GM10248 (cell line): ENCODE measurements around the gene SLC4A1AP.

Experiments
- CTCF ChIA-PET: fragments of 300-600 bp; sonication (Branson Sonifier 250); formaldehyde crosslinking; extraction: SDS; loops from one replicate; lab custom pipeline; 2021; ENCODE audit warnings: antibody characterized with exemption; lab: Yijun Ruan, JAX
- POLR2A ChIA-PET: fragments of 350-650 bp; sonication (Branson Sonifier 250); formaldehyde crosslinking; extraction: SDS; loops from one replicate; lab custom pipeline; 2020; ENCODE audit warnings: antibody characterized with exemption; lab: Yijun Ruan, JAX
- DNase-seq: peaks from one replicate; pipeline ENCODE4 v3.0.0; 2012; ENCODE audit errors: extremely low spot score
- TF ChIP-seq, protein P1 (sequence below): IDR thresholded peaks from 2 replicates; pipeline ENCODE4 v1.5.1; 2012; ENCODE audit warnings: mild to moderate bottlenecking, low read depth; ENCODE audit errors: extremely low read depth, missing control alignments, control extremely low read depth

SLC4A1AP gene

DNA sequence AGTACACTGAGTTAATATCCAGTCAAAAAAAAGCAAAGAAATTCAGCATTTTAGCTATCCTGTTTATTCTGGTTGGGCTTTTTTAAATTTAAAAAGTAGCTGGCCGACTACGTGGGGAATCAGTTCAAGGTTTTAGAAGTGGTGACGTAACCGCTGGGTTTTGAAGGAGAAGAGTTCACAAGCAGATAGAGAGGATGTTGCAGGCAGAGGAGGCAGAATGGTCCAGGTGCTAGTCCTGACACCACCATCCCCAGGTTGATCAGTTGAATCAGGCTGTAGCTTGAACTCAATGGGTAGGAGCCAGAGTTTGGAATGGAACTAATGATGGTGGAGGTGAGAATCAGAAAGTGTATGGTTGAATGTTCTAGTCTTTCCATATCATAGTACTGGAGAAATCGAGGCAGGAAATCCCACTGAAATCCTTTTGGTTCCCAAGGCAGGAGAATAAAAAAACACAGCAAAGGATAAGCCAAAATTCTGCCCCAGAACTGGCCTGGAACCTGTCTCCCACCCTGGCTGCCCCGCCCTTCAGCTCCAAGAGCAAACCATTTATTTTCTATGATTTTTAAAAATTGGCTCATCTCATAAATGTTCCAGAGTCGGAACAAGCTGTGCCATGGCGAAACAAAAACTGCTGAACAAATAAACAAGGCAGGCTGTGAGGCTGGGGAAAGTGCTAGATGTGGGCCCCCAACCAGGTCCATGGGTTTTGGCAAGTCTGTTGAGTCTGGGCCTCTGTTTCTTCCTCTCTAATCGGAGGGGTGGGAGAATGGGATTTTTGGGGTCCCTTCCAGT is 44.0 kb downstream of the SLC4A1AP start:
- ChIA-PET CTCF (interaction anchor here (1.4 to 5.7 kb wide), 5 partner anchors 9 to 697 kb away, joined by 3 to 66 read pairs (median 7); no protein-coding TSS in a partner anchor), POLR2A (no interaction called here)
- TF ChIP-seq, protein P1, sequence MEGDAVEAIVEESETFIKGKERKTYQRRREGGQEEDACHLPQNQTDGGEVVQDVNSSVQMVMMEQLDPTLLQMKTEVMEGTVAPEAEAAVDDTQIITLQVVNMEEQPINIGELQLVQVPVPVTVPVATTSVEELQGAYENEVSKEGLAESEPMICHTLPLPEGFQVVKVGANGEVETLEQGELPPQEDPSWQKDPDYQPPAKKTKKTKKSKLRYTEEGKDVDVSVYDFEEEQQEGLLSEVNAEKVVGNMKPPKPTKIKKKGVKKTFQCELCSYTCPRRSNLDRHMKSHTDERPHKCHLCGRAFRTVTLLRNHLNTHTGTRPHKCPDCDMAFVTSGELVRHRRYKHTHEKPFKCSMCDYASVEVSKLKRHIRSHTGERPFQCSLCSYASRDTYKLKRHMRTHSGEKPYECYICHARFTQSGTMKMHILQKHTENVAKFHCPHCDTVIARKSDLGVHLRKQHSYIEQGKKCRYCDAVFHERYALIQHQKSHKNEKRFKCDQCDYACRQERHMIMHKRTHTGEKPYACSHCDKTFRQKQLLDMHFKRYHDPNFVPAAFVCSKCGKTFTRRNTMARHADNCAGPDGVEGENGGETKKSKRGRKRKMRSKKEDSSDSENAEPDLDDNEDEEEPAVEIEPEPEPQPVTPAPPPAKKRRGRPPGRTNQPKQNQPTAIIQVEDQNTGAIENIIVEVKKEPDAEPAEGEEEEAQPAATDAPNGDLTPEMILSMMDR: no peak
- DNase-seq: no peak

DNA sequence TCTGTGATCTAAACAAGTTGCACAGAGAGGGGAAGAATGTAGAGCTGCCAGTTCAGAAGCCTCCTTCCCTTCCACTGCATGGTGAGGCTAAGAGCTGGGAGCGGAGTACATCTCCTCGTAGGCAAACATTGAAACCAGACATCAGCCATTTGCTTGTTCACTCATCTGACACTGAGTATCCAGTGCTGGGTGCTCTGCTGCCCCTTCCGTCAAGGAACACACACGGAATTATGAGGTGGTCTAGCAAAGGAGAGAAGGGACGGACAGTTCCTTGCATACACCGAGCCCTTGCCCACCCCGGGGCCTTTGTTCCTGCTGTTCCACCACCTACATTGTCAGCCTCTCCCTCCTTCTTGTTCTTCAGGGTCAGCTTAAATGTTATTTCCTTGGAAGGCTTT is 44.6 kb downstream of the SLC4A1AP start:
- TF ChIP-seq, protein P1: no peak
- DNase-seq: no peak
- CTCF ChIA-PET: interaction anchor here (1.1 to 5.7 kb wide), 6 partner anchors 8 to 744 kb away, joined by 3 to 66 read pairs (median 3); no protein-coding TSS in a partner anchor
- POLR2A ChIA-PET: no interaction called here

DNA sequence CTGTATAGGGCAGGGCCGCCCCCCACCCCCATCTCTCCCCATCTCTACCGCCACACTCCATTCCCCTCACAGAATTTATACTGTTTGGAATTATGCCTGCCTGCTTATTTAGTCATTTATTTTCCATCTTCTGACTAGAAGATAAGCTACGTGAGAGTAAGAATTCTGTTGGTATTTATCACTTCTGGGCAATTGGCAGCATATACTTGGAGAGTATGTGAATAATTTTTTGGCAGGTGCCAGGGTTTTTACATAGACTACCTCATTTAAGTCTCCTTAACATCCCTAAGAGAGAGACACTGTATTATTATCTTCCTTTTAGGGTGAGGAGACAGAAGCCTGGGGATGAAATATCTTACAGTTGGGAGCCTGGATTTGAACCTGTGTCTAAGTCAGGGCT is 45.0 kb downstream of the SLC4A1AP start:
- CTCF ChIA-PET: interaction anchor here (0.9 to 5.7 kb wide), 7 partner anchors 8 to 744 kb away, joined by 3 to 66 read pairs (median 3); no protein-coding TSS in a partner anchor
- POLR2A ChIA-PET: interaction anchor here (0.6 kb wide), 1 partner anchor 1321 kb away, joined by 4 read pairs; no protein-coding TSS in a partner anchor
- TF ChIP-seq, protein P1: no peak
- no peak for DNase-seq

DNA sequence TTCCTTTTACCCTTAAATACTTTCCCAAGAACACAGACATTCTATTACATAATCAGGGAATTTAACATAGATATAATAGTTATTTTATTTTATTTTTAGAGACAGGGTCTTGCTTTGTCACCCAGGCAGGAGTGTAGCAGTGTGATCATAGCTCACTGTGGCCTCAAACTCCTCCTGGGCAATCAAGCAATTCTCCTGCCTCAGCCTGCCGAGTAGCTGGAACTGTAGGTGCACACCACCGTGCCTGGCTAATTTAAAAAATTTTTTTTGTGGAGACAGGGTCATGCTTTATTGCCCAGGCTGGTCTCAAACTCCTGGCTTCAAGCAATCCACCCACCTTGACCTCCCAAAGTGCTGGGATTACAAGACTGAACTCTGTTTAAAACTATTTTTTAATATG is 45.6 kb downstream of the SLC4A1AP start:
- TF ChIP-seq, protein P1: no peak
- POLR2A ChIA-PET: no interaction called here
- CTCF ChIA-PET: interaction anchor here (0.9 to 3.4 kb wide), 3 partner anchors 14 to 743 kb away, joined by 3 to 21 read pairs (median 3); no protein-coding TSS in a partner anchor
- DNase-seq: no peak

DNA sequence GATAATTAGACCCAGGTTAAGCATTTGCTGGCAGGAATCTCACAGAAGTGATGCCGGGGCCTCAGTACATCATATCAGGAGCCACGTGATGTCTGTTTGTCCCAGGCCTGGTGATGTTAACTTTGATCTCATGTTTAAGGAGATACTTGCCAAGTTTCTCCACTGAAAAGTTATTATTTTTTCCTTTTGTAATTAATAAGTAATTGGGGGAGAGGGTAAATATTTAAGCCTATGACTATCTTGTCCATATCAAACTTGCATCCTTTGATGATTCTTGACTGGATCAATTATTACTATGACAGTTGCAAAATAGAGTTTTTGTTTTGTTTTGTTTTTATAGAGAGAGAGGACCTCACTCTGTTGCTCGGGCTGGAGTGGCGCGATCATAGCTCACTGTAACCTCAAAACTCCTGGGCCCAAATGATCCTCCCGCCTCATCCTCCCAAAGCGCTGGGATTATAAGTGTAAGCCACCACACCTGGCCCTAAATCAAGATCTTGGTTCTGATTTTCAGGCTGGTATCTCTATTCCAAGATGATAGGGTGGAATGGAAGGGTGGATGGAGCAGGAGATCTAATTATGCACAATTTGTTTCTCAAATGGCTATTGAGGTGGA is 46.4 kb downstream of the SLC4A1AP start:
- CTCF ChIA-PET: interaction anchor here (5.4 kb wide), 1 partner anchor 13 kb away, joined by 33 read pairs; no protein-coding TSS in a partner anchor
- TF ChIP-seq, protein P1: no peak
- DNase-seq: no peak
- POLR2A ChIA-PET: no interaction called here

DNA sequence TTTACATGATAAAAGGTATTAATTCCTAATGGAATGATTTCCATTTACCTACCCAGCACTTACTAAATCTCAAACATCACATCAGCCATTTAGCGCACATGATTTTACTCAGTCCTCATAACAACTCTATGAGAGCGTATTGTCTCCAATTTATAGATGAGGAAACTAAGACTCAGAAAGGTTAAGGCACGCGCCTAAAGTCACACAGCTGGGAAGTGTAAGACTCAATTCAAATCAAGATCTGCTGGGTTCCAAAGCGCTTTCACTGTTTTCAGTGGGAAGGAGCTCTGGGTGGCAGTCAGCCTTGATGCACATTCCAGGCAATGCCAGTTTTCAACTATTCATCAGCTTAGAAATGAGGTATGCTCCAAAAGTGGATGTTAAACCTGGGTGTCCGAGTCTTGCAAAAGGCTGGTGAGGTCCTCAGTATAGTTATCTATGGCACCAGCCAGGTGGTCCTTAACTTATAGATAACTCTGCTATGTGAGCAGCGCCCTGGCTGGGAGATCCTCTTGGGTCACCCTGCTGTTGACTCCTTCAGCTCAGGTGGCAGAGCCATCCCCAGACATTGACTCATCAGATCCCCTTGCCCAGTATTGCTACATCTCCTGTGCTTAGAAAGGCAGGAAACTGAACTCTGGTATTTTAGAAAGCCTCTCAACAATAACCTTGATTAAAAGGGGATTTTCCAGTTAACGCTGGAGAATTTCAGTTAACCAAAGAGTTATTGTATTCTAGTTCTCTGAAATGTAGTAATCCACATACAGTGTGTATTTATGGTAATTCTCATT is 47.1 kb downstream of the SLC4A1AP start:
- TF ChIP-seq, protein P1: no peak
- ChIA-PET POLR2A (no interaction called here), CTCF (interaction anchor here (1.0 to 5.4 kb wide), 2 partner anchors 12 to 55 kb away, joined by 3 to 33 read pairs; no protein-coding TSS in a partner anchor)
- no peak for DNase-seq
